IMR-90 (cell line): Measurements from ENCODE around the gene ERGIC1. TPM values are rescaled to one million over a fixed set of nuclear protein-coding genes. Genes with fewer than 3 reads are reported as not detected.
A peak's percentile ranks its signal among the peaks of the same experiment; 100 is the strongest.

ENCODE experiments used
- ATAC-seq: fragments of 200-7000 bp; cut with Tn5 transposase; 2 replicates; pipeline ENCODE4 v1.9.1; 2020; ENCODE audit warnings: low read depth, mild to moderate bottlenecking, moderate library complexity
- BruUV-seq: library from RNA; stranded (reverse); fragments of 400-500 nt; replicated peaks from 2 replicates; lab custom pipeline; 2021; lab: Mats Ljungman, UMichigan
- CTCF ChIA-PET: fragments of 300-600 bp; formaldehyde crosslinking; extraction: SDS; loops from one replicate; lab custom pipeline; 2021; ENCODE audit warnings: antibody characterized with exemption; lab: Yijun Ruan, JAX
- POLR2A ChIA-PET: fragments of 300-600 bp; sonication (Branson Sonifier 250); formaldehyde crosslinking; loops from one replicate; lab custom pipeline; 2022; ENCODE audit warnings: antibody characterized with exemption; ENCODE audit not compliant: unreplicated experiment; lab: Charles Lee
- DNase-seq: peaks from one replicate; pipeline ENCODE4 v3.0.0; 2013
- H2AFZ ChIP-seq: replicated peaks from 2 replicates; pipeline ENCODE3; 2013; ENCODE audit warnings: low read length, mild to moderate bottlenecking; ENCODE audit not compliant: poor library complexity
- H2AK5ac ChIP-seq: 2 replicates; pipeline ENCODE4 v1.6.1; 2013; ENCODE audit warnings: low read depth, low read length, inconsistent platforms
- H2AK9ac ChIP-seq: replicated peaks from 2 replicates; pipeline ENCODE3; 2013; ENCODE audit warnings: mild to moderate bottlenecking, low read depth, low read length, moderate library complexity; ENCODE audit not compliant: poor library complexity
- H2BK120ac ChIP-seq: 2 replicates; pipeline ENCODE4 v1.6.1; 2013; ENCODE audit warnings: low read depth, low read length, inconsistent platforms
- H2BK15ac ChIP-seq: 3 replicates; pipeline ENCODE4 v1.6.1; 2013; ENCODE audit warnings: low read depth, low read length, inconsistent platforms
- H2BK20ac ChIP-seq: 2 replicates; pipeline ENCODE4 v1.6.1; 2013; ENCODE audit warnings: low read depth, mild to moderate bottlenecking, inconsistent platforms, low read length, moderate library complexity
- H2BK5ac ChIP-seq: 2 replicates; pipeline ENCODE4 v1.6.1; 2013; ENCODE audit warnings: mild to moderate bottlenecking, low read depth, low read length, inconsistent platforms; ENCODE audit not compliant: poor library complexity, severe bottlenecking
- H3K14ac ChIP-seq: replicated peaks from 2 replicates; pipeline ENCODE4 v1.6.1; 2013; ENCODE audit warnings: low read depth, low read length, inconsistent platforms
- H3K18ac ChIP-seq: 2 replicates; pipeline ENCODE4 v1.6.1; 2013; ENCODE audit warnings: low read depth, low read length, control low read depth
- H3K23ac ChIP-seq: 2 replicates; pipeline ENCODE4 v1.6.1; 2013; ENCODE audit warnings: low read depth, low read length, inconsistent platforms
- H3K27ac ChIP-seq: 2 replicates; pipeline ENCODE4 v1.5.1; 2013; ENCODE audit warnings: mild to moderate bottlenecking, control low read depth, low read length; ENCODE audit not compliant: insufficient read depth
- H3K27me3 ChIP-seq: 2 replicates; pipeline ENCODE4 v1.6.1; 2013; ENCODE audit warnings: low read length; ENCODE audit not compliant: control insufficient read depth, insufficient read depth
- H3K36me3 ChIP-seq: 2 replicates; pipeline ENCODE4 v1.6.1; 2013; ENCODE audit warnings: low read length, mixed read lengths; ENCODE audit not compliant: control insufficient read depth, insufficient read depth
- H3K4ac ChIP-seq: 2 replicates; pipeline ENCODE4 v1.6.1; 2013; ENCODE audit warnings: low read depth, low read length, inconsistent platforms
- H3K4me1 ChIP-seq: 2 replicates; pipeline ENCODE4 v1.6.1; 2013; ENCODE audit warnings: low read length, mixed read lengths; ENCODE audit not compliant: control insufficient read depth, insufficient read depth
- H3K4me2 ChIP-seq: 2 replicates; pipeline ENCODE4 v1.6.1; 2013; ENCODE audit warnings: low read depth, mild to moderate bottlenecking, control low read depth, low read length, moderate library complexity
- H3K4me3 ChIP-seq: 2 replicates; pipeline ENCODE4 v1.5.1; 2013; ENCODE audit warnings: low read depth, mild to moderate bottlenecking, control low read depth, low read length, moderate library complexity; ENCODE audit not compliant: insufficient read depth
- H3K56ac ChIP-seq: 2 replicates; pipeline ENCODE4 v1.6.1; 2013; ENCODE audit warnings: low read length, inconsistent platforms; ENCODE audit not compliant: insufficient read depth; ENCODE audit errors: extremely low read depth
- H3K79me1 ChIP-seq, 2 experiments: 2 replicates each; pipeline ENCODE4 v1.6.1; 2013; ENCODE audit warnings: low read length in 2 of 2, inconsistent platforms in 1 of 2, low read depth in 1 of 2
- H3K9ac ChIP-seq: 2 replicates; pipeline ENCODE4 v1.6.1; 2013; ENCODE audit warnings: low read depth, low read length, control low read depth
- H3K9me1 ChIP-seq: 2 replicates; pipeline ENCODE4 v1.6.1; 2013; ENCODE audit warnings: low read length, inconsistent platforms; ENCODE audit not compliant: insufficient read depth
- H3K9me3 ChIP-seq: 2 replicates; pipeline ENCODE4 v1.6.1; 2013; ENCODE audit warnings: low read length; ENCODE audit not compliant: control insufficient read depth, insufficient read depth
- H4K20me1 ChIP-seq: 2 replicates; pipeline ENCODE4 v1.6.1; 2013; ENCODE audit warnings: low read length, inconsistent platforms; ENCODE audit not compliant: insufficient read depth
- H4K5ac ChIP-seq: 2 replicates; pipeline ENCODE4 v1.6.1; 2013; ENCODE audit warnings: mild to moderate bottlenecking, low read depth, low read length, control low read depth
- H4K8ac ChIP-seq, 2 experiments: 2 replicates each; pipeline ENCODE4 v1.6.1; 2013; ENCODE audit warnings: low read depth in 2 of 2, low read length in 2 of 2, control low read depth in 1 of 2, inconsistent platforms in 1 of 2
- H4K91ac ChIP-seq: 2 replicates; pipeline ENCODE4 v1.6.1; 2013; ENCODE audit warnings: low read depth, low read length, inconsistent platforms; ENCODE audit not compliant: insufficient read depth
- BHLHE40 ChIP-seq: fragments of 150-350 bp; IDR thresholded peaks from 2 replicates; pipeline ENCODE4 v1.6.1; 2016; ENCODE audit warnings: mild to moderate bottlenecking, low read depth, low read length
- RFX5 ChIP-seq: IDR thresholded peaks from 2 replicates; pipeline ENCODE4 v1.8.0; 2012; ENCODE audit warnings: low read depth, mild to moderate bottlenecking, low read length, moderate library complexity
- WGBS, 2 experiments: methylation state at CpG; one replicate each; pipeline versions ENCODE4 v1.1.5 to v1.1.7; 2013; ENCODE audit warnings: missing lambda C conversion rate in 2 of 2; ENCODE audit not compliant: insufficient read length in 1 of 2; ENCODE audit errors: extremely low coverage in 2 of 2; 5-methylcytosine and 5-hydroxymethylcytosine counted together
- dilution Hi-C: fragments of 300-500 bp; cut with HindIII; formaldehyde crosslinking; loops from one replicate; pipeline ENCODE4 v1.14.3; 2018; ENCODE audit warnings: low sequenced_read_pairs; ENCODE audit not compliant: unreplicated experiment
- in situ Hi-C: fragments of 300-500 bp; cut with MboI; formaldehyde crosslinking; loops from 3 replicates; pipeline ENCODE4 v1.14.3; 2019; ENCODE audit warnings: low sequenced_read_pairs, inconsistent platforms, mixed read lengths
- intact Hi-C: fragments of 100-400 bp; cut with micrococcal nuclease; formaldehyde crosslinking; loops from 2 replicates; pipeline ENCODE4 v1.10.0; 2022
- polyA plus RNA-seq, 3 experiments: library from polyadenylated mRNA; depleted of rRNA; stranded (reverse); fragments of >200 nt; gene quantifications; 2 replicates each; pipeline ENCODE4 v1.2.3, GENCODE V29; 2012; ENCODE audit warnings: low replicate concordance in 1 of 3
- total RNA-seq: library from RNA; depleted of rRNA; stranded (reverse); fragments of >200 nt; gene quantifications from 2 replicates; pipeline ENCODE4 v1.2.3, GENCODE V29; 2012

ERGIC1 gene
- total and polyA plus RNA-seq, 2 of the 4 experiments (the other 2 are of a cell fraction): 134 to 192 TPM

DNA sequence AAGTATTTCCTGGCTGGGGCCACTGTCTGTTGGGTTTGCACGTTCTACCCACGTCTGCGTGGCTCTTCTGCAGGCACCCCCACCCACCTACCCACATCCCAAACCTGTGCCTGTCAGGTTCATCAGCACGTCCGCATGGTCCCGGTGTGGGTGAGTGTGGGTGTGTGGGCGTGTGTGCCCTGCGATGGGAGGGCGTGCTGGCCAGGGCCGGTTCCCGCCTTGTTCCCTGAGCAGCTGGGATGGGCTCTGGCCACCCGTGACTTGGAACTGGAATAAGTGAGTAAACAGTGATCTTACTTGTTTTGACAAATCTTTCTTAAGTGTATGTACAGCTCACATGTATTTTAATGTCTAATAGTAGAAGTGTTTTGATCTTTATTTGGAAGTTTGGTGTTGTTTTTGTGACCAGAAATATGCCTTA, 20.4 kb downstream of the ERGIC1 start:
- WGBS, 2 experiments: no CpG with 5 or more reads among the region's 12 CpGs
- peak overlapping the region; percentile 95; the same call in 2 of the 3 replicates for H2BK15ac ChIP-seq
- peak overlapping the region; percentile 96 for H2BK5ac ChIP-seq
- dilution Hi-C loops: no loop called here
- peak overlapping the region; percentile 22 to 93; a peak in 3 of 4 replicates for H4K8ac ChIP-seq
- ChIA-PET POLR2A (interaction anchor here (0.6 kb wide), 1 partner anchor 83 kb away, joined by 3 read pairs; no protein-coding TSS in a partner anchor), CTCF (no interaction called here)
- no TSS peak for BruUV-seq
- H3K4me2 ChIP-seq: peak overlapping the region; percentile 47
- intact Hi-C loops: loop anchor here (5.0 kb wide), 1 partner anchor 48 kb away; no protein-coding TSS in a partner anchor
- peak overlapping the region; percentile 1; the same call in 1 of the 2 replicates for H3K9ac ChIP-seq
- in situ Hi-C loops: no loop called here
- peaks cover 28 to 89% of the 10 kb centered on the region in 2 experiments for H3K79me1 ChIP-seq
- no peak overlapping the region for H2BK20ac ChIP-seq
- H3K4me1 ChIP-seq: peaks cover 53% of the 10 kb centered on the region
- peak overlapping the region; percentile 92 for H2AK9ac ChIP-seq
- no peak overlapping the region for H3K4me3 ChIP-seq
- H3K14ac ChIP-seq: peak overlapping the region; percentile 59; the same call in 1 of the 2 replicates
- peaks cover 4% of the 10 kb centered on the region for H3K36me3 ChIP-seq
- H2AFZ ChIP-seq: peak overlapping the region; percentile 76
- ATAC-seq: peak; percentile 51
- no peak for TF ChIP-seq RFX5
- TF ChIP-seq BHLHE40: peak; percentile 82
- peak overlapping the region; percentile 96 for H4K91ac ChIP-seq
- 0 out of 2 replicates have a peak overlapping the region, but pooled peaks have one; percentile 54 for H3K56ac ChIP-seq
- peak overlapping the region; percentile 98 for H3K27ac ChIP-seq
- no peaks in the 10 kb centered on the region for H3K9me3 ChIP-seq
- H4K20me1 ChIP-seq: peaks cover 6% of the 10 kb centered on the region; the same call in 1 of the 2 replicates
- DNase-seq: peak; percentile 63
- peak overlapping the region; percentile 96 for H2BK120ac ChIP-seq
- peak overlapping the region; percentile 99 for H3K4ac ChIP-seq
- peak overlapping the region; percentile 60 for H3K23ac ChIP-seq
- H4K5ac ChIP-seq: peak overlapping the region; percentile 55
- no peaks in the 10 kb centered on the region for H3K27me3 ChIP-seq
- H3K9me1 ChIP-seq: peaks cover 65% of the 10 kb centered on the region
- peak overlapping the region; percentile 86 for H3K18ac ChIP-seq
- H2AK5ac ChIP-seq: peak overlapping the region; percentile 99
